Muscle layer of duodenum (tissue), 2 donors: ENCODE data around the gene BMP8B.
"Not testable (repeated sequence)": the region's sequence is repeated elsewhere in the genome, so short reads cannot be mapped to it uniquely, and the experiment has no call there.

Source experiments
- H3K27ac ChIP-seq: one replicate; pipeline ENCODE4 v1.7.0; 2013; ENCODE audit warnings: mild to moderate bottlenecking, low read length
- H3K27me3 ChIP-seq: one replicate; pipeline ENCODE4 v1.7.0; 2013; ENCODE audit warnings: low read depth, mild to moderate bottlenecking, control low read depth, low read length
- H3K36me3 ChIP-seq, 2 donors: one replicate each; pipeline ENCODE4 v1.7.0; 2013; ENCODE audit warnings: low read length in 2 of 2, control low read depth in 1 of 2, mild to moderate bottlenecking in 1 of 2; ENCODE audit not compliant: insufficient read depth in 2 of 2, control insufficient read depth in 1 of 2
- H3K4me1 ChIP-seq, 2 donors: one replicate each; pipeline ENCODE4 v1.7.0; 2013; ENCODE audit warnings: low read length in 2 of 2, mild to moderate bottlenecking in 2 of 2, control low read depth in 1 of 2, moderate library complexity in 1 of 2; ENCODE audit not compliant: insufficient read depth in 2 of 2, control insufficient read depth in 1 of 2
- H3K4me3 ChIP-seq, 2 donors: one replicate each; pipeline ENCODE4 v1.7.0; 2013; ENCODE audit warnings: low read length in 2 of 2, low read depth in 1 of 2, mild to moderate bottlenecking in 1 of 2
- H3K9me3 ChIP-seq, 2 donors: one replicate each; pipeline ENCODE4 v1.7.0; 2013; ENCODE audit warnings: low read length in 2 of 2, control low read depth in 1 of 2, mild to moderate bottlenecking in 1 of 2; ENCODE audit not compliant: control insufficient read depth in 1 of 2
- donor health status: healthy.

BMP8B gene

DNA sequence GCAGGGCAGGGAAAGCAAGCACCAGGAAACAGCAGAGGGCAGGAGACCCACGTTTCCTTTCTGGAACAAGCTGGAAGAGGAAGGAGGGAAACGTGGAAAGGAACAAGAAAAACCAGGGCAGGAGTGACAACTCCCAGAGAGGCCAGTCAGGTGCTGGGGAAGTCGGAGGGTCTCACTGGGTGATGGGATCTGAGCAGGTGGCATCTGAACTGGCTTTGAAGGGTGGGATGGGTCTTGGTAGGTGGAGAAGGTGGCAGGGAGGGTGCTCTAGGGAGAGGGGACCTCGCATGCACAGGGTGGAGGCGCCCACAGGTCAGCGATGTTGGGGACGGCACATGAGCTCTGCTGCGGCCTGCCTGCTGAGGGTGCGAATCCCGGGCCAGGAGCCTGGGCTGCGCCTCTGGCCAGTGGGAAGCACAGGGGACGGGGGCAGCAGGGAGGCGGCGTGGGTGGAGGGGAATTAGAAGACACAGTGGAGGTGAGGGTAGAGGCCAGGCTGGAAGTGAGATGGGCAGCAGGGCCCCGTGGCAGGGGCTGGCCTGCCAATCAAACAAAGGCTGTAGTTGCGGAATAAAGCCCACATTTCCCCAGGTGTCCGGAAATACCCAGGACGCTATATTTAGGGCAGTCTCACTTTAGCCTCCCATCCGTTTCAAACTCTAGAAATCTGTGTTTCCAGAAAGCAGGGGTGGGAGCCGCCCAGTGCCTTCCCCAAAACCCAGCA, 12.8 kb downstream of the BMP8B start:
- not testable (repeated sequence) for H3K4me1 ChIP-seq, H3K4me3 ChIP-seq, H3K27me3 ChIP-seq, H3K27ac ChIP-seq, H3K36me3 ChIP-seq, H3K9me3 ChIP-seq

DNA sequence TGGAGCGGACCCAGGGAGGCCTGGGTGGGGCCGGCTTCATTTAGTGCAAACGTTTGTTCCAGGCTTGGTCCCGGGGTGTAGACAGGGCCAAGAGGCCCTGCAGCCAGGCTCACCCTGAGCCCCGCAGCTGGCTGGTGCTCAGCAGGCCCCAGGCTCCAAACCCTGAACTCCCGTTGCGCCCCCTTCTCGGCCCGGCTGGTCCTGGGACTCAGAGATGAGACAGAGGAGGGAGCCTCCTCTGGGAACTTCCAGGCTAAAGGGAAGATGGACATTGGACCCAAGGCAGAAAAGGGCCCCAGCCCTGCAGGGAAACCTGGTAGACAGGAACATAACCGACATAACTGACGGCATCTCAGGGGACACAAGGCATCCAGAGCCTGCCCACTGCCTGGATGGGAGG, 13.5 kb downstream of the BMP8B start:
- H3K4me1 ChIP-seq, H3K4me3 ChIP-seq: not testable (repeated sequence)

DNA sequence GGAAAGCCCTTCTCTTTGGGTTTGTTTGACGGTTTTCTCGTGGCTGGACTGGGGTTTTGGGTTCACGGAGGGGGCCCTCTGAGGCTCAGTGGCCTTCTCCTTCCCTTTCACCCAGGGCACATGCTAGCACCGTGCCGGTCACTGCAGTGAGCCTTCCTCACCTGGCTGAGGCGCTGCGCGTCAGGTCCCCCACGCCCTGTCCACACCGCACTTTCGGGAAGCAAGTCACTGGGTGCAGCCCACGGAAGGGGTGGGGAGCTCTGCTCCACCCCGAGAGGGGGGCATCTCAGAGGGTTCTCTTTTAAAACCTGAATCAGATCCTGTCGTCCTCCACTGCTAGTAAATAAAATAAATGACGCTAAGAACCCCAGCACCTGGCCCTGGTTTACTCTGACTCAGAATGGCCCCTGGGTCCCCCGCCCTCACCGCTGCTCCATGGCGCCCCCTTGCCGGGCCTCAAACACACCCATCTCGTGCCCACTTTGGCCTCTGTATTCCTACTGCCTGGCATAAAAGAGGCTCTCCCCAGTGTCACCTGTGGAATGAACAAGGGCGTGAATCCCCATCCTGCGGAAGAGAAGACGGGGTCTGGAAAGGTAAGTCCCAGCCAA, 15.2 kb downstream of the BMP8B start:
- H3K27ac ChIP-seq, H3K27me3 ChIP-seq, H3K4me1 ChIP-seq: not testable (repeated sequence)

More for the DNA sequence above, 13.5 kb downstream of the BMP8B start:
- H3K9me3 ChIP-seq, H3K36me3 ChIP-seq, H3K27me3 ChIP-seq, H3K27ac ChIP-seq: not testable (repeated sequence)

DNA sequence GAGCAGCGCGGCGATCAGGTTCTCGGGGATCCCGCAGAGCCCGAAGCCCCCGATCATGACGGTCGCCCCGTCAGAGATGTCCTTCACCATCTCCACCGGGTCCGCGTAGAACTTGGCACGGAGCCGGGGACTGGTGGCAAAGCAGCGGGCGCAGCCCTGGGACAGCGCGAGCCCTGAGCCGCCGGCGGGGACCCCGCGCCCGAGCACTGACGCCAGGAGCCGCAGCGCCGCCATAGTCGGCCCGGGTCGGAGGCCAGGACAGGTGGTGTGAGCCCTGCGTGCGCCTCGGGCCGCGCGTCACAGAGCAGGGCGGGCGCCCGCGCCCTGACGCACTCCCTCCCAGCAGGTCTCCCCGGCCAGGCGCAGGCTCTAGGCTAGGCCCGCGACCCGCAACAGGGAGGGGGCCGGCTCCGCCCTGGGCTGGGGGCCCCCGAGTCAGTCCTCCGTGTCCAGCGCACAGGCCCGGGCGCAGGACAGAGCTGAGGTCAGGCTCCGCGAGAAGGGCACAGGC, 17.6 kb downstream of the BMP8B start, which contains the start of gene OXCT2:
OXCT2 (minus strand) TSS at position 327 of the 511 bp plus-strand sequence; CDS start at position 234, 93 bp downstream.
- H3K27ac ChIP-seq, H3K27me3 ChIP-seq, H3K36me3 ChIP-seq, H3K4me1 ChIP-seq, H3K9me3 ChIP-seq: not testable (repeated sequence)
- peak within 1 kb of the TSS in 1 of 2 donors; percentile 19 for H3K4me3 ChIP-seq

More for the DNA sequence above, 15.2 kb downstream of the BMP8B start:
- not testable (repeated sequence) for H3K9me3 ChIP-seq, H3K36me3 ChIP-seq, H3K4me3 ChIP-seq

DNA sequence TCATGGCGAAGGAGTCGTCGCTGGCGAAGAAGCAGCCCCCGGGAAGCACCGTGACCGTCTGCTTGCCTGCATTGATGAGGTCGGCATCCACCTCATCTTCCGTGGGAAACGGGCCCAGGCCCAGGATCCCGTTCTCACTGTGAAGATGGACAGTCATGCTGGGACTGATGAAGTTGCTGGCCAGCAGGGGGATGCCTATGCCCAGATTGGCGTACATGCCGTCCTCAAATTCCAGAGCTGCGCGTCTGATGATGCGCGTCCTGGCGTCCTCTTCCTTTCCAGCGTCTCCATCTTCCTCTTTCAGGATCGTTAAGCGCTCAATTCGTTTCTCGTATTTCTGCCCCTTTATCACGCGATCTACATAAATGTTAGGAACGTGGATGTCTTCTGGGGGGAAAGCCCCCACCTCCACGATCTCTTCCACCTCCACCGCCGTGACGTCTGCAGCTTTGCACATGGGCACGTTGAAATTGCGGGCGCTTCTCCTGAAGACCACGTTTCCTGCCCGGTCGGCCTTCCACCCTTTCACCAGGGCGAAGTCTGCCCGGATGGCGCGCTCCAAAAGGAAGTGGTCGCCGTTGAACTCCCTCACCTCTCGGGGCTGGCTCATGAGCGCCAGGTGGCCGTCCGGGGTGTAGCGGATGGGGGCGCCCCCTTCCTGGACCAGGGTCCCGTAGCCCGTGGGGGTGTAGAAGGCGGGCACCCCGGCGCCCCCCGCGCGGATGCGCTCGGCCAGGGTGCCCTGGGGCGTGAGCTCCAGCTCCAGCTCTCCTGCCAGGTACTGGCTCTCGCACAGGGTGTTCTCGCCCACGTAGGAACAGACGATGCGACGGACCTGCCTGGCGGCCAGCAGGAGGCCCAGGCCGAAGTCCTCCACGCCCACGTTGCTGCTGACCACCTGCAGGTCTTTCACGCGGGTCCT, 18.3 kb downstream of the BMP8B start:
- not testable (repeated sequence) for H3K36me3 ChIP-seq, H3K27me3 ChIP-seq, H3K4me1 ChIP-seq, H3K27ac ChIP-seq, H3K9me3 ChIP-seq
- peak overlapping the region in 1 of 2 donors; percentile 19 for H3K4me3 ChIP-seq

DNA sequence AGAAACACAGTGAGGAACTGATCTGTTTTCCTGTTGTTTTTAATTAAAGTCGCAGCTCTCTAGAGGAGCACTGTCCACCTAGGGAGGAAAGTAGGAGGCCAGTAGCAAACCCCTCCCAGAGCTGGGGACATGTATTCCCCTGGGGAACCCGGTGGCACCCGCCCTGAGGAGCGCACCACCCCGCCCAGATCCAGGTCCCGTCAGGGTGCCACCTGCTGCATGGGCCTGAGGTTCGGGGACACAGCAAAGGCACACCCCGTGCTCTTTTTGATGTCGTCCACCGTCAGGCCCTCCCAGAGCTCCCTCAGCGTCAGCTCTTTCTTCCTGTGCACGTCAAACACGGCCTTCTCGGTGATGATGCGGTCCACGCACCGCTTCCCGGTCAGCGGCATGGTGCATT, 19.2 kb downstream of the BMP8B start:
- H3K4me1 ChIP-seq, H3K27me3 ChIP-seq, H3K36me3 ChIP-seq, H3K4me3 ChIP-seq, H3K27ac ChIP-seq, H3K9me3 ChIP-seq: not testable (repeated sequence)

DNA sequence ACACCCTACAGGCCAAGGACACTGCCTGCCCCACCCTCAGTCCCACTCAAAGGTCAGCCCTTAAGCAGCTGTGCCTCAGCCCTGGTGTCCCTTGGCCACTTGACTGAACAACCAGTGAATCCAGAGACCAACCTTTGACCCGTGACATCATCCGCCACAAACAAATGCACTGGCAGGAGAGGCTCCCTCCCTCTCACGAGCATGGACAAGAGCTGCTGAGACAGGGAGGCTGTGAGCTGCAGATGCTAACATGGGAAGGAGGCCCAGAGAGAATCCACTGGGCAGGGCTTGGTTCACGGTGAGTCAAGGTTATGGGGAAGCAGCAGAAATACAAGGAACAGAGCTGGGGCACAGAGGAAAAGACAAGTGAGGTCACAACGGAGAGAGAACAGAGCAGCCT, 22.2 kb downstream of the BMP8B start:
- not testable (repeated sequence) for H3K4me3 ChIP-seq

DNA sequence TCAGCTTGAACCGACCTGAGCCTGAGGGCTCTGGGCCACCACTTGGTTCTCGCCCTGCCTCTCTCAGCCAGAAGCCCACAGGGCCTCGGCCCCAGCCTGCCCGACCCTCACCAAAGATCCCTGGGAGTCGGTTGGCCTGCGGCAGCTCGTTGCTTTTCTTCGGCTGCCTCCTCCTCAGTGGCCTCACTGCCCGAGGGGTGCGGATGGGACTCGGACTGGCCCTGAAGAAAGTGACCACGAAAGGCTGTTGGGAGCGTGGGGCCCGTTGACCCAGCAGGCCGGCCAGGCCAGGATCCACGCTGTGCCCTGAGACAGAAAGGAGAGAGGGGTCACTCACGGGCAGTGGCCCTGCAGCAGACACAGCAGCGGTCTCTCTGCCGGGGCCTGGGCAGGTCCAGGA, 24.2 kb downstream of the BMP8B start:
- H3K27ac ChIP-seq = not testable (repeated sequence)

More for the DNA sequence above, 22.2 kb downstream of the BMP8B start:
- not testable (repeated sequence) for H3K36me3 ChIP-seq, H3K27ac ChIP-seq, H3K9me3 ChIP-seq, H3K27me3 ChIP-seq, H3K4me1 ChIP-seq

DNA sequence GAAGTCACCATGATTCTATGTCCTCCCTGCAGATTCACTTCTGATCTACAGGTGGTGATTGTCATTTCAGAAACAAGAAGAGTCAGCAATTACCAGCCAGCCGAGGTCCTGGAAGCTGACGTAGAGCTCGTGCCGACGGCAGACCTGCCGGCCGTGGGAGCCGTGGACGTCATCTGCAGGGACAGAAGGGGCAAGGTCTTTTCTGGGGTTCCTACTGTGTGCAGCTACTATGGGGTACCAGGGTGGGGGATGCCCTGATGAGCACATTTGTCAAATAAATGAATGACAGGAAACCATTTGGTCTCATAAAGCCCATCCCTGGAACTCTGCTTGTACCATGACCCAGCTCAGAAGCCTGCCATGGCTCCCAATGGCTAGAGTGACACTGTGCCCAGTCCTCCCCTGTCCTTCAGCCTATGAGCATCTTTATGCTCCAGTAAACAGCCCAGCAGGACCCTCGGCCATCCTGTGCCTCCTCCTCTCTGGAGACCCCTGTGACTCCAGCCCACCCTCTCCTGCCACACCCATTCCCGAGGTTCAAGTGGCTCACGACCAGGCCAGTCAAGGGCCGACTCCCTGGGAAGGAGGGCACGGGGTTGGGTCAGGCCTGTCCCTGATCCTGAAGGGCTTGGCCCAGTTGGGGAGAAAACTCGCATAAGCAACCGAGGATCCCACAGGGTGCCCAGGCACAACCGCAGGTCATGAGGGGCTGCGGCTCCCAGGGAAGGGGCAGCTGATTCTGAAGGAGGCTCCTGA, 24.9 kb downstream of the BMP8B start:
- H3K27me3 ChIP-seq, H3K27ac ChIP-seq, H3K9me3 ChIP-seq, H3K4me3 ChIP-seq, H3K4me1 ChIP-seq: not testable (repeated sequence)
- H3K36me3 ChIP-seq = peaks cover 7 to 10% of the 10 kb centered on the region in 2 donors

More for the DNA sequence above, 24.2 kb downstream of the BMP8B start:
- H3K36me3 ChIP-seq, H3K9me3 ChIP-seq, H3K4me1 ChIP-seq, H3K27me3 ChIP-seq, H3K4me3 ChIP-seq: not testable (repeated sequence)

DNA sequence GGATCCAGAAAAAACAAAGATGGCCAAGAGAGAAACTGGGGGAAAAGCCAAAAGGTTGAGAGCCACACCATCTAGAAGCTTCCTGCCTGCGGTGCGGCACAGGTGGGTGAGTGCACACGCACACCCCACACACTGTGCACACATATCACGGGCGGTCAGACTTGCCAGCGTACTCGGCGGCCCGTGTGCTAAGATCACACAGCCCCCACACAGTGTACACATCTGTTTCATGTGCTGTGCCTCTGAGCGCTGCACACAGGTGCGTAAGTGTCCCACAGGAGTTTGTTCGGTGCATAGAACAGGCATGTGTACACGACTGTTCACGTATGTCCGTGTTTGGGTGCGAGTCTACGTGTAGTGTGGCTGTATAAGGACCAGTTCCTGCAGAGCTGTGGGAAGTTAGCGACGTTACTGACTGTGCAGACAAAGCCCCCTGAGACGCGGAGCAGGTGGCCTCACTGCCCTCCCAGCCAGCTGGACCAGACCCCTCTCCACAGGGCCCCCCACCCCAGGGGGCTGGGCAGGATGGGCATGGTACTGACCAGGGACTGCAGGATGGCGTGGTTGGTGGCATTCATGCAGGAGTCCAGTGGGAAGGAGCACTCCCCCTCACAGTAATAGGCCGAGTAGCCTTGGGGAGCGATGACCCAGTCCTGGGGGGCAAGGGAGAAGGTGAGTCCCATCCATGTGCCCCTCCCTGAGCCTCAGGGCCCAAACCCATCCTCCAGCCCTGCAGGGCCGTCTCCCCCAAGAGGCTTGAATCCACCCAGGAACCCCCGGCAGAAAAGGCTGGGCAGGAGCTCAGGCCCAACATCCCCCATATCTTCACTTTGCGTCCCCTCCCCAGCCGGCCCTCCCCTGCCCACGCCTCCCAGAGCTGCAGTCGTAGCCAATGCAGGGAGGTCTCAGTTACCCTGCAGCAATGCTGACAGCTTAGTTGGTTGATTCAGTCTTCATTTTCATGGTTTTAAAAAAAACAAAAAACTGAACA, 25.8 kb downstream of the BMP8B start:
- peaks cover 14 to 16% of the 10 kb centered on the region in 2 donors for H3K36me3 ChIP-seq
- no peak overlapping the region for H3K4me3 ChIP-seq
- H3K9me3 ChIP-seq = no peaks in the 10 kb centered on the region
- H3K4me1 ChIP-seq = no peaks in the 10 kb centered on the region
- H3K27me3 ChIP-seq = no peaks in the 10 kb centered on the region
- H3K27ac ChIP-seq = no peak overlapping the region
